Activated B cell treated with CpG ODN at 0.5 μM for 24 hours (primary cell): ENCODE measurements around the gene AK6. TPM values are rescaled to one million over a fixed set of nuclear protein-coding genes. Genes with fewer than 3 reads are reported as not detected.

Experiments
- ATAC-seq: fragments of 200-7000 bp; cut with Tn5 transposase; one replicate; pipeline ENCODE4 v1.10.0; 2021; ENCODE audit warnings: low read depth, mild to moderate bottlenecking, moderate library complexity
- CTCF ChIA-PET: fragments of 350-600 bp; sonication (Branson Sonifier 250); formaldehyde crosslinking; loops from one replicate; lab custom pipeline; 2021; ENCODE audit warnings: antibody characterized with exemption; lab: Charles Lee
- POLR2A ChIA-PET: fragments of 350-600 bp; sonication (Branson Sonifier 250); formaldehyde crosslinking; loops from one replicate; lab custom pipeline; 2021; ENCODE audit warnings: antibody characterized with exemption; lab: Charles Lee
- DNase-seq: peaks from one replicate; pipeline ENCODE4 v3.0.0; 2022
- H3K27ac Mint-ChIP-seq: one replicate; pipeline ENCODE4 v1.8.0; 2020; ENCODE audit warnings: mixed read lengths
- H3K27me3 Mint-ChIP-seq: one replicate; pipeline ENCODE4 v1.8.0; 2021; ENCODE audit warnings: mixed read lengths
- H3K36me3 Mint-ChIP-seq: one replicate; pipeline ENCODE4 v1.8.0; 2021; ENCODE audit warnings: low read depth, mixed read lengths
- H3K4me1 Mint-ChIP-seq: one replicate; pipeline ENCODE4 v1.8.0; 2021; ENCODE audit warnings: mixed read lengths
- H3K4me3 Mint-ChIP-seq: one replicate; pipeline ENCODE4 v1.8.0; 2020; ENCODE audit warnings: mild to moderate bottlenecking, mixed read lengths
- H3K9me3 Mint-ChIP-seq: one replicate; pipeline ENCODE4 v1.8.0; 2020; ENCODE audit warnings: mixed read lengths
- CTCF ChIP-seq: fragments of 200-600 bp; IDR thresholded peaks from one replicate; pipeline ENCODE4 v1.8.0; 2022; ENCODE audit warnings: antibody characterized with exemption, mild to moderate bottlenecking
- intact Hi-C: fragments of 100-400 bp; cut with micrococcal nuclease; formaldehyde crosslinking; loops from one replicate; pipeline ENCODE4 v1.15.1; 2024
- total RNA-seq: library from RNA; stranded (reverse); gene quantifications from 2 replicates; pipeline ENCODE4 v1.2.3, GENCODE V29; 2022

AK6 gene
- total RNA-seq, 1 donor from 2014 or later: 38.6 TPM

DNA sequence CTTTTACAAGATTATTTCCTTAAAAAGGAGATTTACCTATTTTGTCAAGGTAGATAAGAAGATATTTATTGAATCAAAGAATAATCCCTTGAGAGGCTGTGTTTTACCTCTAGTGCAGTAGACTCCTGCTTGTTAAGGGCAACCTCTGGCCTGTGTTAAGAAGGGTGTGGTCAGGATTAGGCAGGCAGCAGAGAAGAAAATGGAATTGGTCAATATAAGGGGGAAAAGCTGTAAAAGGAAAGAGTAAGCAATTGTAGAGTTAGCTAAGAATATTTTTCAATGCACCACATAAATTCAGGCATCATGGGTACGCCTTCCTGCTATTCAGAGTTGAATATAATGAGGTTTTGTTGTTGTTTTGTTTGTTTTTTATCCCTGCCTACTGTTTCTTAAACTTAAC, 43.0 kb downstream of the AK6 start:
- ATAC-seq (no peak), DNase-seq (no peak)
- ChIA-PET POLR2A (no interaction called here), CTCF (no interaction called here)
- no peak overlapping the region for H3K4me3 Mint-ChIP-seq
- no peaks in the 10 kb centered on the region for H3K9me3 Mint-ChIP-seq
- no peaks in the 10 kb centered on the region for H3K27me3 Mint-ChIP-seq
- TF ChIP-seq CTCF: no peak
- peaks cover 2% of the 10 kb centered on the region for H3K4me1 Mint-ChIP-seq
- H3K27ac Mint-ChIP-seq: no peak overlapping the region
- intact Hi-C loops: no loop called here
- H3K36me3 Mint-ChIP-seq: peaks cover 3% of the 10 kb centered on the region

DNA sequence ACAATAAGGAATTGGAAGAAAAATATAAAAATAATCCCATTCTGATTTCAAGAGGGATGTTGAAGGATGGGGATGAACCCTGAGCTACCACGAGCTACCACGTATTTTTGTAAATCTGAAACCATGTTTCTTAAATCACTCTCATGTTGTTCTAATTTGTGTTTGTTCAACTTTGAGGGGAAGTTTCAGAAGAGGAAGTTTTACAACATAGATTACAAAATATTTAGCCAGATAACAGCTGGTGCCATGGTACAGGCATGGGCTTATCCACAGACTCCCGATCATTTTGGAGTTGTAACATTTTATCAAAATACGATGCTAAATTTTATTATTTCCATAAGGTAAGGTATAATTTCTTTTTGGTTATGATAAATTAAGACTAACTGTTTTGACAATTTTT, 51.9 kb downstream of the AK6 start:
- Mint-ChIP-seq H3K4me3 (no peak overlapping the region), H3K4me1 (no peaks in the 10 kb centered on the region), H3K36me3 (peaks cover 37% of the 10 kb centered on the region), H3K27me3 (no peaks in the 10 kb centered on the region), H3K9me3 (no peaks in the 10 kb centered on the region), H3K27ac (no peak overlapping the region)
- ChIA-PET POLR2A (no interaction called here), CTCF (no interaction called here)
- DNase-seq (no peak), ATAC-seq (no peak)
- intact Hi-C loops: no loop called here
- TF ChIP-seq CTCF: no peak

DNA sequence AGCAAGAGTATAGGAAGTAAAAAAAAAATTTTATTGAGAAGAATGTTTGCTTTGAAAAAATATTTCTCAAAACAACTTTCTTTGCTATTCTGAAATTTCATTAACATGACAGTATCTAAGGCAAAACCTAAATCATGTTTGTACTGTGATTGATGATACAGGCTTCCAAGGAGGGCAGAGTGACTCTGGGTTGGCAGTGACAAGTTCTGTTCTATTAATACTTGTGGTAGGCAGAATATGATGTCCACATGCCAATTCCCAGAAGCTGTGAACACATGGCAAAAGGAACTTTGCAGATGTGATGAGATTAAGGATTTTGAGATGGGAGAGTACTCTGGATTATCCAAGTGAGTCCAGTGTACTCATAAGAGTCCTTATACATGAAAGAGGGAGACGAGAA, 53.3 kb downstream of the AK6 start:
- Mint-ChIP-seq H3K27ac (no peak overlapping the region), H3K4me1 (no peaks in the 10 kb centered on the region), H3K27me3 (no peaks in the 10 kb centered on the region), H3K36me3 (peaks cover 40% of the 10 kb centered on the region), H3K9me3 (no peaks in the 10 kb centered on the region), H3K4me3 (no peak overlapping the region)
- no peak for TF ChIP-seq CTCF
- ATAC-seq: no peak
- no peak for DNase-seq
- CTCF ChIA-PET: no interaction called here
- intact Hi-C loops: no loop called here
- POLR2A ChIA-PET: no interaction called here

DNA sequence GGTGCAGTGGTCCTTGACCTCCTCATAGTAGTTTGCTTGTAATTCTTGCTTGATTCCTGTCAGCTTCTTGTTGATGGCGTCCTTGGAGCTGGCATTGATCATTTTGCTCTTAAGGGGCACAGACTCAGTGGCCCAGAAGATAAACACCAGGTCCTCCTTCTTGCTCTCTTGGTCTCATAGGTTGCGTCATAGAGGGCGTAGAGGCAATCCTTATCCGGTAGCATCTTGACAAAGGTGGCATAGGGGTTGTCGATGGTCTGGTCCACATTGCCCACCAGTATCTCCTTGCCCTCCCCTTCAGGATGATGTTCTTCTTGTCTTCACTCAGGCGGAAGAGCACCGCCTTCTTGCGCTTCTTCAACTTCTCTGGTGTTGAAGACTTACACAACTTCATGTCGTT, 55.9 kb downstream of the AK6 start:
- no peak overlapping the region for H3K27ac Mint-ChIP-seq
- peaks cover 50% of the 10 kb centered on the region for H3K36me3 Mint-ChIP-seq
- H3K4me3 Mint-ChIP-seq: no peak overlapping the region
- ATAC-seq (no peak), DNase-seq (no peak)
- TF ChIP-seq CTCF: no peak
- H3K9me3 Mint-ChIP-seq: peaks cover 7% of the 10 kb centered on the region
- H3K4me1 Mint-ChIP-seq: no peaks in the 10 kb centered on the region
- POLR2A ChIA-PET: no interaction called here
- H3K27me3 Mint-ChIP-seq: no peaks in the 10 kb centered on the region
- CTCF ChIA-PET: no interaction called here
- intact Hi-C loops: no loop called here

GRCh38 chr5:69312459-69313160, 56.7 kb downstream of the AK6 start:
- no peak for ATAC-seq
- Mint-ChIP-seq H3K36me3 (peaks cover 57% of the 10 kb centered on the region), H3K4me3 (no peak overlapping the region), H3K27ac (no peak overlapping the region), H3K9me3 (peaks cover 7% of the 10 kb centered on the region), H3K27me3 (no peaks in the 10 kb centered on the region), H3K4me1 (no peaks in the 10 kb centered on the region)
- ChIA-PET CTCF (interaction anchor here (0.6 kb wide), 1 partner anchor 164 kb away, joined by 3 read pairs; no protein-coding TSS in a partner anchor), POLR2A (no interaction called here)
- intact Hi-C loops: no loop called here
- TF ChIP-seq CTCF: no peak
- DNase-seq: no peak
